ENCODE results near the gene FGD5. TPM values are rescaled to one million over a fixed set of nuclear protein-coding genes. Genes with fewer than 3 reads are reported as not detected.

Gene FGD5
- total RNA-seq, 3 donors from 2014 or later, result 7.3 to 28.2 (median 18.7) TPM

GRCh38 chr3:14980689-14981088 lies 161.9 kb downstream of the FGD5 start:
- intact Hi-C loops (cut with DNase I; ENCODE audit: low total_unique reads), result no loop called here
- TF ChIP-seq POLR2A (IDR thresholded peaks at IDR 0.05), result no peak
- TF ChIP-seq POLR2AphosphoS5 (IDR thresholded peaks at IDR 0.05), result no peak
- TF ChIP-seq CTCF (IDR thresholded peaks at IDR 0.05), result no peak

More at GRCh38 chr3:14980689-14981088, 161.9 kb downstream of the FGD5 start:
- H3K4me3 ChIP-seq, result no peak overlapping the region
- H3K27me3 ChIP-seq, result no peaks in the 10 kb centered on the region
- H3K4me1 ChIP-seq, result no peaks in the 10 kb centered on the region
- H3K27ac ChIP-seq, result no peak overlapping the region
- no peaks in the 10 kb centered on the region for H3K9me3 ChIP-seq
- H3K36me3 ChIP-seq, result no peaks in the 10 kb centered on the region
- no peak for DNase-seq (ENCODE audit: low spot score in 2 of 2)

Other genes starting within 250 kb of the FGD5 start
- 10 to 100 TPM; 18.4 to 34.8 (median 30.8) TPM for gene CCDC174, start 167.2 kb upstream of the FGD5 start, total RNA-seq
- under 1 TPM in 2 of 3 donors, not detected in 1; 0.15 to 0.16 TPM for gene C3orf20, start 143.8 kb upstream of the FGD5 start, total RNA-seq
- 10 to 100 TPM; 41.9 to 71.0 (median 52.8) TPM for gene NR2C2, start 128.6 kb downstream of the FGD5 start, total RNA-seq
- 10 to 100 TPM; 19.5 to 40.0 (median 36.4) TPM for gene MRPS25, start 246.4 kb downstream of the FGD5 start, total RNA-seq